COLO668 (cell line): ENCODE data around the gene RNF222.
A peak's percentile ranks its signal among the peaks of the same experiment; 100 is the strongest.
"Not testable (repeated sequence)": the region's sequence is repeated elsewhere in the genome, so short reads cannot be mapped to it uniquely, and the experiment has no call there.

Experiments used
- DNase-seq: peaks from one replicate; lab custom pipeline; 2025; ENCODE audit not compliant: unreplicated experiment; lab: John Stamatoyannopoulos, UW

RNF222 gene

GRCh38 chr17:8382052-8382879 lies 15.4 kb downstream of the RNF222 start:
- no peak for DNase-seq

GRCh38 chr17:8380049-8380448 lies 17.6 kb downstream of the RNF222 start:
- no peak for DNase-seq

- not testable (repeated sequence) for DNase-seq
These were observed 19.5 kb downstream of the RNF222 start for GRCh38 chr17:8378117-8378516.

DNA sequence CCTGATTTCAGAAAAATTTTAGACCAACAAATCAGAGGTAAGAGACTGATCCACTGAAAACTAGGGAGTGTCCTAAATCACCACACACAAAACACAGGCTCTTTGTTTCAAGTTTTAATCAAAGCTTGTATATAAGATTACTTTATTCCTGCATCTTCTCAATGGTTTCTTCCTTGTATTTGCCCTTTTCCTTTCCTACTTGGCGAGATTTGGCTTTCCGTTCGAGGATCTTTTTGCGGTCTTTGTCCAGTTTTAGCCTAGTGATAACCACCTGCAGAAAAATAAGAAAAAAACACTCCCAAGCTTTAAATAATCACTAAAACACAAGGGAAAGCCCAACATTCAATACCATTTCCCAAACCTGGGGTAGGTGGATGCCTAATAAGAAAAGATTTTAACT lies 20.2 kb downstream of the RNF222 start:
- DNase-seq = no peak

GRCh38 chr17:8376271-8377067 lies 21.2 kb downstream of the RNF222 start, which contains the start of gene KRABD2:
Gene KRABD2, minus strand, starts transcription at chr17:8376704.
- peak; percentile 87 for DNase-seq

- DNase-seq = peak; percentile 7
These were observed 21.8 kb downstream of the RNF222 start for GRCh38 chr17:8375738-8376259.

DNA sequence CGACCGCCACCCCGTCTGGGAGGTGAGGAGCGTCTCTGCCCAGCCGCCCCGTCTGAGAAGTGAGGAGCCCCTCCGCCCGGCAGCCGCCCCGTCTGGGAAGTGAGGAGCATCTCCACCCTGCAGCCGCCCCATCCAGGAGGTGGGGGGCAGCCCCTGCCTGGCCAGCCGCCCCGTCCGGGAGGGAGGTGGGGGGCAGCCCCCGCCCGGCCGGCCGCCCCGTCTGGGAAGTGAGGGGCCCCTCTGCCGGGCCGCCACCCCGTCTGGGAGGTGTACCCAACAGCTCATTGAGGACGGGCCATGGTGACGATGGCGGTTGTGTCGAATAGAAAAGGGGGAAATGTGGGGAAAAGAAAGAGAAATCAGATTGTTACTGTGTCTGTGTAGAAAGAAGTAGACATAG lies 23.8 kb downstream of the RNF222 start:
- not testable (repeated sequence) for DNase-seq

DNA sequence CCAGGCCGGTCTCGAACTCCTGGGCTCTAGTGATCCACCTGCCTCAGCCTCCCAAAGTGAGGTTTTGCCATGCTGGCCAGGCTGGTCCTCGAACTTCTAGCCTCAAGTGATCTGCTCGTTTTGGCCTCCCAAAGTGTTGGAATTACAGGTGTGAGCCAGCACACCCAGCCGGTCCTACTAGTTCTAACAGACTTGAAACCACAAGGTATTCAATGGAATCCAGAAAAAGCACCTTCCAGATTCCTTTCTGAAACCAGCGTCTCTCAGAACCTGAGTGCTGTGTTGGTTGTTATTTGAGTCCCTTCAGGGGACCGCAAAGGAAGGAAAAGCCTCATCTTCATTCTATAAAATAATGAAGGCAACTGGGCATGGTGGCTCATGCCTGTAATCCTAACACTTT lies 25.2 kb downstream of the RNF222 start:
- DNase-seq = no peak

DNA sequence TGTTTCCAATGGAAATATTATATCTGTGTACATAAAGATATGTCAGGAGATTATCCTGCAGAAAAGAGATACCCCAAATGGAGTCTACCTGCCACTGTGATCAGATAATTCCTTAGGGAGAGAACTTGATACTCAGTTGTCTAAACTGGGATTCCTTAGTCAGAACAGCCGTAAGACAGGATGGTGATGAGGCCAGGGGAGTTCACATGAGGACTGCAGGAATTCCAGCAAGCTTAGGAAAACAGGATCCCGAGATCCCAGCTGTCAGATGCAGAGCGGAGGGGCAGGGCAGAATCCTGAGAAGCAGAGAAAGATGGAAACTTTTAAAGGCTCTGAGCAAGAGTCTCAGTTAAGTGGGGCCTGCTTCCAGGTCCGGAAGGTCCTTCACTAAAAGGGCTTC lies 25.8 kb downstream of the RNF222 start:
- no peak for DNase-seq

DNA sequence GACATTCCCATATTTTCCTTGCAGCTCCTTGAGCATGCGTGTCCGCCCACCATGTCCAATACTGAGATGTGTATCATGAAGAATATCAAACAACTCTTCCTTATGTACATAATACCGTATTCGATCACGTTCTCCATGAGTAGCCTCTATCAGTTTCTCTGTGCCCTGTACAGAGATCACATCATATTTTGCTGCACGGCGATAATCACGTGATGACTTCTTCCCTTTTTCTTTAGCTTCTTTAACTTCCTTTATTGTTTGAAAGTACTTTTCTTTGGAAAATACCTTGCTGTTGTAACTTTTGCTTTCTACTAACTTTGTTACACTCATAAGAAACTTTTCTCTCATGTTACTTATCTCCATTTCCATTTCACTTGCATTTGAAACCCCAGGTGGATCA lies 27.7 kb downstream of the RNF222 start:
- DNase-seq = no peak

- no peak for DNase-seq
These were observed 29.4 kb downstream of the RNF222 start for GRCh38 chr17:8368193-8368592.

- DNase-seq = no peak
These were observed 31.4 kb downstream of the RNF222 start for GRCh38 chr17:8366231-8366630.

DNA sequence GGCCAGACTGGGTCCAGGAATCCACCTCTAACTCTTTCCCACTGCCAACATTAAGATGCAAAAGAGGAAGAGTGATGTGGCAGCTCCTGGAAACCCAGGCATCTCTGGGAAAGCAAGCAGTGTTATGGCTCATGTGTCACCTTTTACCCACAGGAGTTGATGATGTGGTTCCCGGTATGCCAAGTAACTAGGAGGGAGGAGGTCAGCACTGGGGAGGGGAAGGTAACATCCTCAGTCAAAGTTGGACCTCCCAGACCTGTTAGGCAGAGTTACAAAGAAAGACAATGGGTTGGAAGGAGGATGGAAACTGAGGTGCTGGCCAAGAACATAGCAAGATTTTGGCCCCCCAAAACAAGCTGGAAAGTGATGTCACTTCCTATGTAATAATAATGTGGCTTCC lies 32.5 kb downstream of the RNF222 start:
- DNase-seq = no peak

DNA sequence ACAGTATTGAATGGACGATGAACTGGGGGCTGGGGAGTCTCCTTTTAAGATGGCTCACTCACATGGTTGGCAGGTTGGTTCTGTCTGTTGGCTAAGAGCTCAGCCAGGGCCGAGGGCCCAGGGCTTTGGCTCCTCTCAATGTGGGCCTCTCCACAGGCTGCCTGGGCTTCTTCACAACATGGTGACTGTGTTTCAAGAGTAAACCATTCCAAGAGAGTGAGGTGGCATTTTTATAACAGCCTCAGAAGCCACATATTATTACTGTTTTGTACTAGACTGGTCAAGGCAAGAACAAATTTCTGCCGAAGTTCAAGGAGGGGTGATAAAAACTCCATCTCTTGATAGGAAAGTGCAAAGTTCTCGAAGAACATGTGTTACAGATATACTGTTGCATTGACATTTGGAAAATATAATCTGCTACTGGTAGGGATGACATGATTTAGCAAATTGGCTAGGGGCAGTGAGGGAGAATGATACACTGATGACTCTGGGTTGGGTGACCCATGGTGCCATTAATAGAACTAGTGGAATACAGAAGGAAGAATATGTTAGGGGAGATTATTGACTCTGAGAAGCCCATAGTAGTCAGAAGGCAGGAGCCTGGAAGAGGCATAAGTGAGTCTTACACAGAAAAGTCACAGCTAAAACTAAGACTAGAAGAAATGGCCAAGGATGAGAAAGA lies 34.8 kb downstream of the RNF222 start:
- no peak for DNase-seq

DNA sequence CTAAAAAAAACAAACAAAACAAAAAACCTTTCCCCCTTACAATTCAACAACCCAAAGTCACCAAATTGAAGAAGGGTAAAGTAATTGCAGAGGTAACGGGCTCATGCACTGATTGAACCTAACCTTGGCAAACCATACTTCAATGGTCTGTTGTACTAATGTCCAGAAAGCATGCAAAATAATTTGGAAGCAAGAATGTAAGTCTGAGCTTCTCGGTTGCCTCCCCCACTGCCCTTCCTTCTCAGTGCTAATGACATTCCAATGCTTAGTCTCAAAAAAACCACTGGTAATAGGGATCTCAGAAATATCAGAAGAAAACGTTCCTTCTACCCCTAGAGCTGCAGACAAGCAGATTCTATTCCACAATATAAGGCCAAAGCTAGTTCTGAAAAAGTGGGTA lies 36.9 kb downstream of the RNF222 start:
- no peak for DNase-seq

GRCh38 chr17:8360260-8360659 lies 37.4 kb downstream of the RNF222 start:
- DNase-seq = no peak

- peak; percentile 8 for DNase-seq
These were observed 37.9 kb downstream of the RNF222 start for GRCh38 chr17:8359769-8360168.

GRCh38 chr17:8357910-8358309 lies 39.7 kb downstream of the RNF222 start:
- DNase-seq = no peak

DNA sequence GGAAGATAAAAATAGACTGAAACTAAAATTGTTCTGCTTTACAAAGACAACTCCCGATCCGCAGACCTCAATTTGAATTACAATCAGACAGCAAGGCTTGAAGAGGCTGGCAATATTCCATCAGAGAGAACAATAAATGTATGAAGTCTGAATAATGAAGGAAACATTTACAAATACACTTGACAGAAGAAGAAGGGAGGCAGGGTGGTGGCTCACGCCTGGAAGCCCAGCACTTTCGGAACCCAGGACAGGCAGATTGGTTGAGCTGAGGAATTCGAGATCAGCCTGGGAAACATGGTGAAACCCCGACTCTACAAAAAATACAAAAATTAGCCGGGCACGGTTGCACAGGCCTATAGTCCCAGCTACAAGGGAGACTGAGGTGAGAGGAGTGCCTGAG lies 43.4 kb downstream of the RNF222 start:
- DNase-seq = no peak

DNA sequence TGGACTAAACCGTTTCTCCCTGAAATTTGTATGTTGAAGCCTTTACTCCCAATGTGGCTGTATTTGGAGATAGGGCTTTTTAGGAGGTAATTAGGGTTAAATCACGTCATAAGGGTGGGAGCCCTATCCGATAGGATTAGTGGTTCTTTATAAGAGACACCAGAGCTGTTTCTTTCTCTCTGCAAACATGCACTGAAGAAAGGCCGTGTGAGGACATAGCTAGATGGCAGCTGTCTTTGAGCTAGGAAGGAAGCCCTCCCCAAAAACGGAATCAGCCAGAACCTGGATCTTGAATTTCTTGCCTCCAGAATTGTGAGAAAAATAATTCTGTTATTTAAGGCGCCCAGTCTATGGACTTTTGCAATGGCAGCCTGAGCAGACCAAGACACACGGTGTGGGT lies 43.9 kb downstream of the RNF222 start:
- DNase-seq = no peak

- DNase-seq = no peak
These were observed 47.3 kb downstream of the RNF222 start for GRCh38 chr17:8350339-8350738.
